ENCODE data around the gene FAM107B.

The FAM107B gene

DNA sequence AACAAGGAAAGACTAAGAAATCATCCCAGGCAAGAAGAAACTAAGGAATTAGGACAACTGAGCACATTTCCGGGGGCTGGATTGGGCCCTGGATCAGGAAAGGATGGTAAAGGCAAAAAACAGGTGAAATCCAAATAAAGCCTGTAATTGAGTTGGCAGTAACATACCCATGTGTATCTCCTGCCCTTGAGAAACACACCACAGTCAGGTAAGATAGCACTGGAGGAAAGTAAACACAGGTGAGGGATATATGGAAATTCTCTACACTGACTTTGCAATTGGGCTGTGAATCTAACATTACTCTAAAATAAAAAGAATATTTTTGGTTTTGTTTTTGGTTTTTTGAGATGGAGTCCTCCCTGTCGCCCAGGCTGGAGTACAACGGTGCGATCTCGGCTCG, 303.8 kb downstream of the FAM107B start:
- no peak for DNase-seq (ENCODE audit: low read depth in 1 of 2, low spot score in 1 of 2)

DNA sequence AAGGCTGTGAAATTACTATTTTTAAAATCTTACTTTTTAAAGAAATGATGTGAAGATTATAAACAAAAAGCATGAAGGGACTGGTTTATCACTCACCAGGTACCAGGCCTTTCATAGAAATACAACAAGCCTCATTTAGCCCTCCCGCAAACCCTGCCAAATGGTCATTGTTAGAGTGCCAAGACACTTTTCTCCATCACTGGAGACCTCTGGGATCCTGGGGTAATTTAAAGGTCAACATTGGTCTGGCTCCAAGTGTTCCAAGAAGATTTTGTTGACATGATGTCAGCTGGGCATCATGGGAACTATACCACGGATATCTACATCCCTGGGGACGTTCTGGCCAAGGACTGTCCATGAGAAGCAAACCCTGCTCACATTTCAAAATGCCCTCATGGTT, 306.0 kb downstream of the FAM107B start:
- no peak for DNase-seq (ENCODE audit: low read depth in 1 of 2, low spot score in 1 of 2)

Measured in activated CD4-positive, alpha-beta T cell treated with anti-CD3 and anti-CD28 coated beads, Interleukin-2, amount 50 U/mL, for 24 hours (primary cell).